GM19023 (cell line): ENCODE measurements around the gene ZFHX2.
A peak's percentile ranks its signal among the peaks of the same experiment; 100 is the strongest.
"Not testable (repeated sequence)": the region's sequence is repeated elsewhere in the genome, so short reads cannot be mapped to it uniquely, and the experiment has no call there.

Source experiments
- ATAC-seq: cut with Tn5 transposase; IDR thresholded peaks from one replicate; pipeline ENCODE4 v1.9.1; 2021; ENCODE audit warnings: mild to moderate bottlenecking, moderate library complexity; ENCODE audit not compliant: unreplicated experiment

ZFHX2 gene

DNA sequence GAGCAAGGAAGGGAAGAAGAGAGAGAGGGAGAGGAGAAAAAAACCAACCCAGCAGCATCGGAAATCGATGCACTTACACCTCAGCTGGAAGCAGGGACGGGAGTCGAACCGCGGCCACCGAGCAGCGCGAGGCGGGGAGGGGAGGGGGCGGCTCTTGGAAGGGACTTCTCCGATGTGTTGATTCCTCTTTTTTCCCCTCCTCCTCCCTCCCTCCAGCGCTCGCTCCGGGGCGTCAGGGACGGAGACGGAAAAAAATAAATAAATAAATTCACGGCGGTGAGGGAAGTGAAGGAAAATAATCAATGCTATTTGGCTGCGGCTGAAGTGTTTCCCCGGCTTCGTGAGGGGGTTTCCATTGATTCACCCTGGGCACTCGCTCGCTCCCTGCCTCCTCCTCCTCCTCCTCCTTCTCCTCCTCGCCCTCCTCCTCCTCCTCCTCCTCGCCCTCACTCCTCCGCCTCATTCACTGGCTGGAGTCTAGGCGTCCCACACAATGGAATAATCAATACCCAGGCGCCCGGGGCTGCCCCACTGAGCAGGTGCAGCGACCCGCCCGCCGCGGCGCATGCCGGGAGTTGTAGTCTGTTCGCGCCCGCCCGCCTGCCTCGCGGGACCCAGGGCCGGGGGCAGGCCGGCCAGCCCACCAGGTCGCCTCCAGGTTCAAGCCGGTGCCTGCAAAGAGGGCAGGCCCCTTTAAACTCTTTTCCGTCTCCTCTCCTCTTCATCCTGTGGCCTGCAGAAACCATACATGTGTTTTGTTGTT lies at the start of gene ZFHX2:
TSS of gene ZFHX2 (minus strand) at position 500 of the 763 bp plus-strand sequence. CDS start 16,440 bp downstream, outside the sequence.
- peak; percentile 56 for ATAC-seq

DNA sequence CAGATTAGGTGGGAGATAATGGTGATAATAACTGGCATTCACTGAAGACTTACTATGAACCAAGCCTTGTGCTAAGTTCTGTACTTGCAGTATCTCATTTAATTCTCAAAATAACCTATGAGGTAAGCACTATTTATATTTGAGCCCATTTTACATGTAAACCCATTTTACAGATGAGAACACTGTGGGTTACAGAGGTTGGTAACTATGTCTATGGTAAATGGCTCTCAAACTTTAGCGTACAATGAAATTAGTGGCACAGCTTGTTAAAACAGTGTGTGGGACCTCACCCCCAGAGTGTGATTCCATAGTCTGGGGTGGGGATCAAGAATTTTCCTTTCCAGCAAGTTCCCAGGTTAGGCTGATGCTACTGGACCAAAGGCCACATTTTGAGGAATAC lies 49.2 kb upstream of the ZFHX2 start:
- ATAC-seq, result no peak

DNA sequence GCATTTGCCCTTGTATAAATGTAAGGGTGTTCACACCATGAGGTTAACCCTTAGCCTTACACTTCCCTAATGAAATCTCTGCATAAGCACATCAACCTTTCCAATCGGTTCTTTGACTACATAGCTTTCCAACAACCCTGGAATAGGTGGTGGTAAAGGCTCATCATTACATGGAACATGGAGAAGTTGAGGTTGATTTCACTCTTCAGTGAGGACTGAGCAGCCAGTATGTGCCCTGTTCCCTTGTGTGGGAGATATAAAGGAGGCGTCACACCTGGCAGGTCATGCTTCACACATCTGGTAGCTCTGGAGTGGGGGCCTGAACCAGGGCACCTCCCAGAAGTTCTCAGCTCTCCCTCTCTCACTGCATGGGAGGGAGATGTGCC lies 48.8 kb upstream of the ZFHX2 start:
- ATAC-seq, result no peak

DNA sequence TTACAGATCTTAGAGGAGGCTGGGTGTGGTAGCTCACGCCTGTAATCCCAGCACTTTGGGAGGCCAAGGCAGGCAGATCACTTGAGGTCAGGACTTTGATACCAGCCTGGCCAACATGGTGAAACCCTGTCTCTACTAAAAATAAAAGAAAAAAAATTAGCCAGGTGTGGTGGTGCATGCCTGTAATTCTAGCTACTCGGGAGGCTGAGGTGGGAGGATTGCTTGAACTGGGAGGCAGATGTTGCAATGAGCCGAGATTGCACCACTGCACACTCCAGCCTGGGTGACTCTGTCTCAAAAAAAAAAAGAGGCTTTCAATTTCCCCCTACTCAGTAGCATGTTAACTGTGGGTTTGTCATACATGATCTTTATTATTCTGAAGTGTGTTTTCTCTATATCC lies 42.6 kb upstream of the ZFHX2 start:
- not testable (repeated sequence) for ATAC-seq

DNA sequence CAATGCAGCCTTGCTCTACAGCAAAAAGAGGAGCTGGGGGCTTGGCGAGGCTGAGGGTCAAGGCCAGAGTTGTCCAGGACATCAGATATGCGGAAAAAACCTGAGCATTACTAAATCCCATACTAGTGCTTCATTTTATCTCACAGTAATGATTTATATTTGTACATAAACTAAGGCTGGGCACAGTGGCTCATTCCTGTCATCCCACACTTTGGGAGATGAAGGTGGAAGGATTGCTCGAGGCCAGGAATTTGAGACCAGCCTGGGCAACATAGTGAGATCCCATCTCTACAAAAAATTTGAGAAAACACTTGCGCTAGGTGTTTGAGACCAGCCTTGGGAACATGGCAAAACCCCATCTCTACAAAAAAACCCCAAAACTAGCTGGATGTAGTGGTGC lies 38.6 kb upstream of the ZFHX2 start:
- no peak for ATAC-seq

DNA sequence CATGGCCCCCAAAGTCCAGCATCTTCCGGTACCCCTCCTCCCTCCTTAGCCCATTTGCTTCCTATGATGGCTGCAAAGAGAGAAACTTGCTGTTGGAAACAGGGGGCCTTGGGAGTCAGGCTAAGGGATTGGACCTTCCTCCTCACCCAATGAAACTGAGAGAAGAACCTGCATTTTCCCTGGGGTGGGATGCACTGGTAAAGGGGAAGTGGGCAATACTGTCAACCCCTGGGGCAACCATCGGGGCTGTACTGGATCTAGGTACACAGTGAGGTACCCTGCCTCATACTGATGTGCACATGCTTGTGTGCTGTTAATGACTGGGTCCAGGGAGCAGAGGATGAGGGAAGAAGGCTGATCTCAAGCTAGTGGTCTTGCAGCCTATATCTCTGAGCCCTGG lies 38.0 kb upstream of the ZFHX2 start:
- peak; percentile 11 for ATAC-seq

DNA sequence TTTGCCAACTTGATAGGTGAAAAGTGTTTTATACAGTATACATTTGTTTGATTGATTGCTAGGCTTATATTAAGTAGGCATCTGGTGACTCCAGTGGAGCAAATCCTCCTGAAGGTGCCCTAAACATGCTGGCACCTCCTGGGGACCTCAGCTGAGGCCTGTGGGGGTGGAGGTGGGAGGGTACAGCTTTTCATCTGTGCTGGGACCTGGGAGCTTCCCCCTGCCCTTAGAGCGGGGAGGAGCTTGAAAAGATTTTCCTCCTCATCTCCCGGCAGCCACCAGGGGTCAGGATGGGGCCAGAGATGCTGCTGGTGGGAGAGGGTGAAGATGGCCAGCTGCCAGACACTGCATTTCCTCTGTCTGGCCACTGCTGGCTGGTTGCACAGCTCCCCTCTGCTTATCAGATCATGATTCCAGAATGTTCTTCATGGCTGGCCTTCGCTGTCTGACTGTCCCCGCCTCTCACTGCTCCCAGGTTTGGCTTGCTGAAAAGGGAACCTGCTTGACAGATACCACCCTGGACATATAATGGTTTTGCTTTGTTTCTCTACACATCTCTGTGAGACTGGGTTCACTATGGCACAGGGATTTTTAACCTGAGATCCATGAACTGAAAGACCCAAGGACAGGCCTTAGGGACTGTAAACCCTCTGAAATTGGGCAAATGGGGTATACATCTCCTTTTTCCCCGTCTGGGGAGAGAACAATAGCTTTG lies 37.5 kb upstream of the ZFHX2 start:
- ATAC-seq, result peak; percentile 95

DNA sequence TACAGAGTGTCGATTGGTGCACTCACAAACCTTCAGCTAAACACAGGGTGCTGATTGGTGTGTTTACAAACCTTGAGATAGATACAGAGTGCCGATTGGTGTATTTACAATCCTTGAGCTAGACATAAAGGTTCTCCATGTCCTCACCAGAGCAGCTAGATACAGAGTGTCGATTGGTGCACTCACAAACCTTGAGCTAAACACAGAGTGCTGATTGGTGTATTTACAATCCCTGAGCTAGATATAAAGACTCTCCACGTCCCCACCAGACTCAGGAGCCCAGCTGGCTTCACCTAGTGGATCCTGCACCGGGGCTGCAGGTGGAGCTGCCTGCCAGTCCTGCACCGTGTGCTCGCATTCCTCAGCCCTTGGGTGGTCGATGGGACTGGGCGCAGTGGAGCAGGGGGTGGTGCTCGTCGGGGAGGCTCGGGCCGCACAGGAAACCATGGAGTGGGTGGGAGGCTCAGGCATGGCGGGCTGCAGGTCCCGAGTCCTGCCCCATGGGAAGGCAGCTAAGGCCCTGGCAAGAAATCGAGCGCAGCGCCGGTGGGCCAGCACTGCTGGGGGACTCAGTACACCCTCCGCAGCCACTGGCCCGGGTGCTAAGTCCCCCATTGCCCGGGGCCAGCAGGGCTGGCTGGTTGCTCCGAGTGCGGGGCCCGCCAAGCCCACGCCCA lies 33.1 kb upstream of the ZFHX2 start:
- ATAC-seq, result not testable (repeated sequence)

DNA sequence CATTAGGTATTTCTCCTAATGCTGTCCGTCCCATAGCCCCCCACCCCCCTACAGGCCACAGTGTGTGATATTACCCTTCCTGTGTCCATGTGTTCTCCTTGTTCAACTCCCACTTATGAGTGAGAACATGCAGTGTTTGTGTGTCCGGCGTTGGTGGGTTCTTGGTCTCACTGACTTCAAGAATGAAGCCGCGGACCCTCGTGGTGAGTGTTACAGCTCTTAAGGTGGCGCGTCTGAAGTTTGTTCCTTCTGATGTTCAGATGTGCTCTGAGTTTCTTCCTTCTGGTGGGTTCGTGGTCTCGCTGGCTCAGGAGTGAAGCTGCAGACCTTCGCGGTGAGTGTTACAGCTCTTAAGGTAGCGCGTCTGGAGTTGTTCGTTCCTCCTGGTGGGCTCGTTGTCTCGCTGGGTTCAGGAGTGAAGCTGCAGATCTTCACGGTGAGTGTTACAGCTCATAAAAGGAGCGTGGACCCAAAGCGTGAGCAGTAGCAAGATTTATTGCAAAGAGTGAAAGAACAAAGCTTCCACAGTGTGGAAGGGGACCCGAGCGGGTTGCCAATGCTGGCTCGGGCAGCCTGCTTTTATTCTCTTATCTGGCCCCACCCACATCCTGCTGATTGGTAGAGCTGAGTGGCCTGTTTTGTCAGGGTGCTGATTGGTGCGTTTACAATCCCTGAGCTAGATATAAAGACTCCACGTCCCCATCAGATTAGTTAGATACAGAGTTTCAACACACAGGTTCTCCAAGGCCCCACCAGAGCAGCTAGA lies 32.4 kb upstream of the ZFHX2 start:
- not testable (repeated sequence) for ATAC-seq

DNA sequence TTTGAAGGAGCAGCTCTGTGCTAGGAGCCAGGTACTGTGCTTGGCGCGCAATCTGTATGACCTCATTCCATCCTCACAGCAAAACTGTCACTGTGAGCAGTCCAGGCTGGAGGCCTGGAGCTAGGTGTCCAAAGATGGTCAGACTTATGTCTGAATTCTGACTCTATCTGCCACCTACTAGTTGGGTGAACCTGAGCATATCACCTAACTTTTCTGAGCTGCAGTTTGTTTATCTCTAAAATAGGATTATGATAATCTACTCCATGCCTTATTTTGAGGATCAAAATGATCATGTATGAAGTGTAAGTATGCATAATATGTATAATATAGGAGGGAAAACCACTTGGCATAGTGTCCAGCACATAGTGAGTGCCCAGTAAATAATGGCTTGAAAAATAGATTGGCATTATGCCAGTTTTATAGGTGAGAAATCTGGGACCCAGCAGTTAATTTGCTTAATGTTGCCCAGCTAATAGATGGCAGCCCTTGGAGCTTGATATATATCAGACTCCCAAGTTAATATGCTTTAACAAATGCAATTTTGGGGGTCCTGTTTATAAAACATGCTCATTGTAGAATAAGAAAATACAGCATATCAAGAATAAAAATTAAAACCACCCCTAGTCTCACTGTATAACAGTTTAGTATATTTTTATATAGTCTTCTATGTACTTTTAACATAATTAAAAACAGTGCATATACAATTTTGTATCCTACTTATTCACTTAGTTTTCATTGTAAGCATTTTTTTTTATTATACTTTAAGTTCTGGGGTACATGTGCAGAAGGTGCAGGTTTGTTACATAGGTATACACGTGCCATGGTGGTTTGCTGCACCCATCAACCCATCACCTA lies 31.6 kb upstream of the ZFHX2 start:
- no peak for ATAC-seq

DNA sequence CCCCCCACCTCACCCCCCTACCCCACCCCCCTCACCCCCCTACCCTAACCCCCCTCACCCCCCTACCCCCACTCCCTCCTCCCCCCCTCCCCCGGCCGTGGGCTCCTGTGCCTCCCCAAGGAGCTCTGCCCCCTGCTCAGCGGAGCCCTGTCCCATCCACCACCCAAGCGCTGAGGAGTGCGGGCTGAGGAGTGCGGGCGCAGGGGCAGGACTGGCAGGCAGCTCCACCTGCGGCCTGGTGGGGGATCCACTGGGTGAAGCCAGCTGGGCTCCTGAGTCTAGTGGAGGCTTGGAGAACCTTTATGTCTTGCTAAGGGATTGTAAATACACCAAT lies 29.4 kb upstream of the ZFHX2 start:
- no peak for ATAC-seq

DNA sequence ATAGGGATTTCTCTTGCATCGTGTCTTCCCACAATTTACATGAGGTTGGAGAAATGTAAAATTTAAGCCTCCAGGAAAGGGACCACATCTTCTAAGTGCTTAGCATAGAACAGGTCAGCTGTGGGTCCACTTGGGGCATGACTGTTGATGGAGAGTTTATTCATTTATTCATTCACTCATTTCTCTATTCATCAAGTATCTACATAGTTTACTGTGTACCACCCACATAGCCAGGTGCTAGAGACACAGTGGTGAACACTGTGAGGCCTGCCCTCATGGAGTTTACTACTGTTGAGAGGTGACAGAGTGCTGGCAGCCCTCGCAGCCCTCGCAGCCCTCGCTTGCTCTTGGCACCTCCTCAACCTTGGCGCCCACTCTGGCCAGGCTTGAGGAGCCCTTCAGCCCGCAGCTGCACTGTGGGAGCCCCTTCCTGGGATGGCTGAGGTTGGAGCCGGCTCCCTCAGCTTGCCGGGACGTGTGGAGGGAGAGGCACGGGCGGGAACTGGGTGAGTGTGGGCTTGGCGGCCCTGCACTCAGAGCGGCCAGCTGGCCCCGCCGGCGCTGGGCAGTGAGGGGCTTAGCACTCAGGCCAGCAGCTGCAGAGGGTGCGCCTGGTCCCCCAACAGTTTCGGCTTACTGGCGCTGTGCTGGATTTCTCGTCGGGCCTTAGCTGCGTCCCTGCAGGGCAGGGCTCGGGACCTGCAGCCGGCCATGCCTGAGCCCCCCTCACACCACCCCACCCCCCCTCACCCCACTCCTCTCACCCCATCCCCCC lies 28.8 kb upstream of the ZFHX2 start:
- ATAC-seq, result no peak

DNA sequence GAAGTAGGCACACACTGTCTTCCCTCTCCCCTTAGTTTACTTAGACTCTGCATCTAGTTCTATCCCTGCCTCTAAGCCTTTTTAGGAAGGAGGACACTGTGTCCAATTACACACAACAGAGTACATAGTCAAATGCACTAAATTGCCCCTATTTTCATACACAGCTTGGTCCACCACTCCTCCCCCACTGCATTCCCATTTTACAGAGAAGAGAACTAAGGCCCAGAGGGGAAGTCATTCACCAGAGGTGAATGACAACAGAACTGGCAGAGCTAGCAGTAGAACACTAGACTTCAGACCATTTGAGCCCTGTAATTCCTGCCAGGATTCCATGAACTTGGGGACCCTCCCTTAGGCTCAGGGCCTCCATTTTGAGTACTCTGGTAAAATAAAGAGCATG lies 28.2 kb upstream of the ZFHX2 start:
- no peak for ATAC-seq

DNA sequence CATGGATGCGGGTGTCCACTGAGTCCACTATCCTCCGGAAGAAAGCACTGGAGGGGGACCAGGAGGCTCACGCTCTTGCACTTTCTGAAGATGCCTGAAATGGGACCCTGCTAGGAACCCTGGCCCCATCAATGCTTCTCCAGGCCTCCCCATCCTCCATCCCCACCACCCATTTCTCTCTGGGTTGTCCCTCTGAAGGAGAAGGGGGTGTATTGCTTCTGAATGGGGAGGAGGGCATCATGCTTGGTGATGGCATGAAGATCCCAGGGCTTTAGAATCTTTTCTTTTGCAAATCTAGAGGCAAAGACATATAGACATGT lies 27.7 kb upstream of the ZFHX2 start:
- ATAC-seq, result no peak

DNA sequence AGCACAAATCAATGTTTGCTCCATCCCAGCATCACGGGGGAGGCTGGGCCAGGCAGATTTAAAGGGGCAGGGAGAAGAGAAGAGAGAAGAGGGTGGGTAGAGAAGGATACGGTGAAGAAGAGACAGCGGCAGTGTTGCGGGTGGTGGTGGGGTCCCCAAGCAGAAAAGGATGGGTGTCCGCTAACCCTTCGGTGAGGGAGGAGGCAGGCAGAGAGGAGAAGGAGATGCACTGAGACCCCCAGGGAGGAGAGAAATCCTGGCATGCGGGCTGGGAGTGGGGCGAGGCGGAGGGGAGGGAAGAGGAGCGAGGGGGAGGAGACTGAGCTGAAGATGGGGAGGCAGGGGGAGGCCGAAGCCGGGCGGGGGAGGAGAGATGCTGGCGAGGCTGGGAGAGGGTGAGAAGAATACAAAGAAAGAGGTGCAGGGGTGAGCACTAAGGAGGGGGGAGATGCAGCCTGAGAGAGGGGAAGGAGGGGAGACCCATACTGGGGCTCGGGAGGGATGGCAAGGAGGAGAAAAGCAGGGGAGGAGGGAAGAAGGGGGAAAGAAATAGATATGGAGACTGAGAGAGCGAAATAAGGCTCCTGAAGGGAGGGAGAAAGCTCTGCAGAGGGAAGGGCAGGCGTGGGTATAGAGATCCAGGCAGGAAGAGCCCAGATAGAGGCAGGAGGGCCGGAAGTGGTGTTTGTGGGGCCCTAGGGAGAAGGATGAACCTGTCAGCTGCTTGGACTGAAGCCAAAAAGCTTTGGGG lies 27.2 kb upstream of the ZFHX2 start, which contains the start of gene JPH4:
TSS of gene JPH4 (minus strand) at position 231 of the 751 bp plus-strand sequence. CDS start 1,337 bp downstream, outside the sequence.
- no peak for ATAC-seq

DNA sequence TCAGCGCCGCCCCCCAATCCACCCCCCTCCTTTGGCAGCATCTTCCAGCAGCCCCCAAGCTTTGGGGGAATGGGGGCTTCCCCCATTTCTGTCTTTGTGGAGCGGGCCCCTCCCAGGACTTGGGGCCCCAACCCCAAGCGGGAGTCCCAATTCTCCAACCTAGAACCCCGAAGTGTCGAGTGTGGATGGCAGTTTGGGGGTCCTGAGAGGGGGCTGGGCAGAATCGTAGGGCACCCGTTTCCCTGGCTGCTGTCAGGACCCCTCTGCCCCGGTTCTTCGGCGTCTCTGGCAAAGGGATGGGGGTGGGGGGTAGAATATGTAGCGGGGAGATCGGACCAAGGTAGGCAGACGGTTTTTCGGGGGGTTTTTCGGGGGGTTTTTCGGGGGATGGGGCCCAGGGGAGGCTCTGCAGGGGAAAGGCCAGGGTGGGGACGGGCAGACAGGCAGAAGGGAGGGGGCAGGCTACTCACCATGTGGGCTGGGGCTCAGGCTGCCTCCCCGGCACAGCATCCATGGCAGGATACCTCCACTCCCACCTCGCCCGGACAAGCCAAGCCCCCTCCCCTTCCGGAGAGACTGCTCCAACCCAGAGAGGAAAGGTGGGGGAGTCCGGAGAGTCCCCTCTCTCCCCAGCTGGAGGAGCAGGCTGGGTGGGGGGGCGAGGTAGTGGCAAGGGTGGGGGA lies 26.3 kb upstream of the ZFHX2 start:
- ATAC-seq, result no peak

DNA sequence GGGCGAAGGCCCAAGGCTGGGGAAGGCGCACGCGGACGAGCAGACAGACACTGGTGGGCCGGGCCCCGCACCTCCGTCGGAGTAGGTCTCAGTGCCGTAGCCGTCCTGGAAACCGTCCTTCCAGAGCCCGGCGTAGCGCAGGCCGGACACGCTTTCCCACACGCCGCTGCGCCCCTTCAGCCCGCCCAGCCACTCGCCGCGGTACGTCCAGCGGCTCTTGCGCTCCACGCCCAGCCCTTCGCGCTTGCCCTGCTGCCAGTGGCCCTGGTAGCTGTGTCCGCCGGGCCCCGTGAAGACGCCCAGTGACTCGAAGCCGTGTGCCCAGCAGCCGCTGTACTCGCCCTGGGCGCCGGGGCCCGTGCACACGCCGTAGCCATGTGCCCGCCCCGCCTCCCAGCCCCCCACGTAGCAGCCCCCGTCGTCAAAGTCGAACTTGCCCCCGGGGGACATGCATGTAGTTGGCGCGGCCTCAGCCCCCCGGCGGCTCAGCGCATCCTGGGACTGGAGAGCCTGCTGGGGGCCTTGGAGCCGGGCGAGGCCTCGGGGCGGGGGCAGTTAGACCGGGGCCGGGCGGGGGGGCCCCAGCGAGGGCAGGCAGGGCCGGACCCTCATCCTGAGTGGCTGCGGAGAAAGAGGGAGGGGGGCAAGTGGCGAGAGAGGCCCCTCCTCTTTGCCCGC lies 25.6 kb upstream of the ZFHX2 start:
- no peak for ATAC-seq
